ENCODE measurements around the gene OXTR. TPM values are rescaled to one million over a fixed set of nuclear protein-coding genes. Genes with fewer than 3 reads are reported as not detected.
A peak's percentile ranks its signal among the peaks of the same experiment; 100 is the strongest.

The OXTR gene
- total RNA-seq, 1 donor from 2014 or later = 24.0 TPM

- Mint-ChIP-seq H3K4me3 (ENCODE audit: unreplicated experiment) (no peak overlapping the region), H3K27ac (ENCODE audit: unreplicated experiment) (no peak overlapping the region), H3K4me1 (ENCODE audit: unreplicated experiment) (peaks cover 28% of the 10 kb centered on the region), H3K9me3 (ENCODE audit: unreplicated experiment) (no peaks in the 10 kb centered on the region), H3K36me3 (ENCODE audit: unreplicated experiment) (no peaks in the 10 kb centered on the region), H3K27me3 (ENCODE audit: unreplicated experiment) (no peaks in the 10 kb centered on the region)
- no peak for DNase-seq (ENCODE audit: extremely low spot score, unreplicated experiment)
- TF ChIP-seq, protein P1, sequence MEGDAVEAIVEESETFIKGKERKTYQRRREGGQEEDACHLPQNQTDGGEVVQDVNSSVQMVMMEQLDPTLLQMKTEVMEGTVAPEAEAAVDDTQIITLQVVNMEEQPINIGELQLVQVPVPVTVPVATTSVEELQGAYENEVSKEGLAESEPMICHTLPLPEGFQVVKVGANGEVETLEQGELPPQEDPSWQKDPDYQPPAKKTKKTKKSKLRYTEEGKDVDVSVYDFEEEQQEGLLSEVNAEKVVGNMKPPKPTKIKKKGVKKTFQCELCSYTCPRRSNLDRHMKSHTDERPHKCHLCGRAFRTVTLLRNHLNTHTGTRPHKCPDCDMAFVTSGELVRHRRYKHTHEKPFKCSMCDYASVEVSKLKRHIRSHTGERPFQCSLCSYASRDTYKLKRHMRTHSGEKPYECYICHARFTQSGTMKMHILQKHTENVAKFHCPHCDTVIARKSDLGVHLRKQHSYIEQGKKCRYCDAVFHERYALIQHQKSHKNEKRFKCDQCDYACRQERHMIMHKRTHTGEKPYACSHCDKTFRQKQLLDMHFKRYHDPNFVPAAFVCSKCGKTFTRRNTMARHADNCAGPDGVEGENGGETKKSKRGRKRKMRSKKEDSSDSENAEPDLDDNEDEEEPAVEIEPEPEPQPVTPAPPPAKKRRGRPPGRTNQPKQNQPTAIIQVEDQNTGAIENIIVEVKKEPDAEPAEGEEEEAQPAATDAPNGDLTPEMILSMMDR (IDR thresholded peaks at IDR 0.05) = no peak
Measured at GRCh38 chr3:8777978-8778267, 8.5 kb upstream of the OXTR start.

DNA sequence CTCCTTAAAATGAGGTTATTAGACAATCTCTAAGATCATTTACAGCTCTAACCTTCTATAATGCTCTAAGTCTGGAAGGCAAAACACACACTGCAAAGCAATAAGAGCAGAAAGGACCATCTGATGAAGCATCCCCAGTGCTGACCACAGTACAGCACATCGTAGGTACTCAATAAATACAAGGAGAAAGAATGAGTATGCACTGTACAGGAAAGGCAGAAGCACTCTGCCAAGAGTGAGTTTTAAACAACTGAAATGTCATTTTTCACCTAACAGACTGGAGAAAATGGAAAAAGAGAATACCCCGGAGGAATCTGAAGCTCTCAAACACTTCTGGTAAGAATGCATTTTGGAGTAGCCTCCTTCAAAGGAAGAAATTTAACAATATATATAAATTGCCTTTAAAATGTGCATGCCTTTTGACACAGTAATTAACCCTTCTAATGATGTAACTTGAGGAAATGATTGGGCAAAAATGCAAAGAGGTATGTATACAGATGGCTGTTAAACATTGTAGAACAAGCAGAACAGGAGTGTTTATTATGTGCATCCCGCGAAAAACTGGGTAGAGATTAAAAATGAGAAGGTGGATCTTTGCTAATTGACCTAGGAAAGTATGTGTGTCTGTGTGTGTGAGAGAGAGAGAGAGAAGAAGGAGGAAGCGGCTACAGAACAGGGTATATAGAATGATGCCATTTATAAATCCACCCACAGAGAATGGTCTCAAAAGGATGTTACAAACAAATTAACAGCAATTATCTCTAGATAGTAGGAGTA is 8.0 kb upstream of the OXTR start:
- H3K27ac Mint-ChIP-seq (ENCODE audit: unreplicated experiment) = peak overlapping the region; percentile 71
- no peak for DNase-seq (ENCODE audit: extremely low spot score, unreplicated experiment)
- no peaks in the 10 kb centered on the region for H3K9me3 Mint-ChIP-seq (ENCODE audit: unreplicated experiment)
- H3K27me3 Mint-ChIP-seq (ENCODE audit: unreplicated experiment) = no peaks in the 10 kb centered on the region
- TF ChIP-seq, protein P1 (IDR thresholded peaks at IDR 0.05) = no peak
- H3K4me3 Mint-ChIP-seq (ENCODE audit: unreplicated experiment) = no peak overlapping the region
- H3K4me1 Mint-ChIP-seq (ENCODE audit: unreplicated experiment) = peaks cover 28% of the 10 kb centered on the region
- no peaks in the 10 kb centered on the region for H3K36me3 Mint-ChIP-seq (ENCODE audit: unreplicated experiment)

- H3K36me3 Mint-ChIP-seq (ENCODE audit: unreplicated experiment) = no peaks in the 10 kb centered on the region
- peak overlapping the region; percentile 71 for H3K27ac Mint-ChIP-seq (ENCODE audit: unreplicated experiment)
- DNase-seq (ENCODE audit: extremely low spot score, unreplicated experiment) = no peak
- no peaks in the 10 kb centered on the region for H3K9me3 Mint-ChIP-seq (ENCODE audit: unreplicated experiment)
- peaks cover 28% of the 10 kb centered on the region for H3K4me1 Mint-ChIP-seq (ENCODE audit: unreplicated experiment)
- no peaks in the 10 kb centered on the region for H3K27me3 Mint-ChIP-seq (ENCODE audit: unreplicated experiment)
- TF ChIP-seq, protein P1 (IDR thresholded peaks at IDR 0.05) = no peak
- no peak overlapping the region for H3K4me3 Mint-ChIP-seq (ENCODE audit: unreplicated experiment)
Measured at GRCh38 chr3:8776406-8776805, 7.0 kb upstream of the OXTR start.

GRCh38 chr3:8775602-8776001 is 6.2 kb upstream of the OXTR start:
- Mint-ChIP-seq H3K4me1 (ENCODE audit: unreplicated experiment) (peaks cover 28% of the 10 kb centered on the region), H3K27ac (ENCODE audit: unreplicated experiment) (no peak overlapping the region), H3K4me3 (ENCODE audit: unreplicated experiment) (no peak overlapping the region), H3K36me3 (ENCODE audit: unreplicated experiment) (no peaks in the 10 kb centered on the region), H3K27me3 (ENCODE audit: unreplicated experiment) (no peaks in the 10 kb centered on the region), H3K9me3 (ENCODE audit: unreplicated experiment) (no peaks in the 10 kb centered on the region)
- TF ChIP-seq, protein P1 (IDR thresholded peaks at IDR 0.05) = no peak
- DNase-seq (ENCODE audit: extremely low spot score, unreplicated experiment) = no peak

GRCh38 chr3:8775181-8775580 is 5.8 kb upstream of the OXTR start:
- no peak overlapping the region for H3K27ac Mint-ChIP-seq (ENCODE audit: unreplicated experiment)
- no peaks in the 10 kb centered on the region for H3K27me3 Mint-ChIP-seq (ENCODE audit: unreplicated experiment)
- H3K4me1 Mint-ChIP-seq (ENCODE audit: unreplicated experiment) = peaks cover 28% of the 10 kb centered on the region
- TF ChIP-seq, protein P1 (IDR thresholded peaks at IDR 0.05) = no peak
- H3K9me3 Mint-ChIP-seq (ENCODE audit: unreplicated experiment) = no peaks in the 10 kb centered on the region
- no peak for DNase-seq (ENCODE audit: extremely low spot score, unreplicated experiment)
- H3K4me3 Mint-ChIP-seq (ENCODE audit: unreplicated experiment) = no peak overlapping the region
- no peaks in the 10 kb centered on the region for H3K36me3 Mint-ChIP-seq (ENCODE audit: unreplicated experiment)
